ENCODE measurements around the gene GSG1L2.

- TF ChIP-seq ELF1 (IDR thresholded peaks at IDR 0.05; ENCODE audit: borderline replicate concordance, low read depth) (no peak), POLR2AphosphoS5 (IDR thresholded peaks at IDR 0.05; ENCODE audit: low read depth, low read length) (no peak), CTCF (IDR thresholded peaks at IDR 0.05 in 2 of 3, conservative IDR thresholded peaks at IDR 0.05 in 1 of 3; ENCODE audit: borderline replicate concordance in 1 of 3, insufficient read depth in 1 of 3, low read depth in 2 of 3, low read length in 2 of 3) (no peak), ZNF274 (IDR thresholded peaks at IDR 0.05; ENCODE audit: low read depth, low read length) (no peak), POLR2A (IDR thresholded peaks at IDR 0.05; ENCODE audit: borderline replicate concordance, extremely low read depth, insufficient read depth, insufficient read length) (no peak)
Observed at GRCh38 chr17:9809409-9809808, 12.5 kb downstream of the GSG1L2 start.
